ENCODE measurements around the gene ZNF805. TPM values are rescaled to one million over a fixed set of nuclear protein-coding genes. Genes with fewer than 3 reads are reported as not detected.

ZNF805 gene
- total and polyA plus RNA-seq, 2 of the 13 experiments (the other 11 are each of a cell fraction or from before 2014, with no cell fraction given) = 5.1 to 12.8 TPM

DNA sequence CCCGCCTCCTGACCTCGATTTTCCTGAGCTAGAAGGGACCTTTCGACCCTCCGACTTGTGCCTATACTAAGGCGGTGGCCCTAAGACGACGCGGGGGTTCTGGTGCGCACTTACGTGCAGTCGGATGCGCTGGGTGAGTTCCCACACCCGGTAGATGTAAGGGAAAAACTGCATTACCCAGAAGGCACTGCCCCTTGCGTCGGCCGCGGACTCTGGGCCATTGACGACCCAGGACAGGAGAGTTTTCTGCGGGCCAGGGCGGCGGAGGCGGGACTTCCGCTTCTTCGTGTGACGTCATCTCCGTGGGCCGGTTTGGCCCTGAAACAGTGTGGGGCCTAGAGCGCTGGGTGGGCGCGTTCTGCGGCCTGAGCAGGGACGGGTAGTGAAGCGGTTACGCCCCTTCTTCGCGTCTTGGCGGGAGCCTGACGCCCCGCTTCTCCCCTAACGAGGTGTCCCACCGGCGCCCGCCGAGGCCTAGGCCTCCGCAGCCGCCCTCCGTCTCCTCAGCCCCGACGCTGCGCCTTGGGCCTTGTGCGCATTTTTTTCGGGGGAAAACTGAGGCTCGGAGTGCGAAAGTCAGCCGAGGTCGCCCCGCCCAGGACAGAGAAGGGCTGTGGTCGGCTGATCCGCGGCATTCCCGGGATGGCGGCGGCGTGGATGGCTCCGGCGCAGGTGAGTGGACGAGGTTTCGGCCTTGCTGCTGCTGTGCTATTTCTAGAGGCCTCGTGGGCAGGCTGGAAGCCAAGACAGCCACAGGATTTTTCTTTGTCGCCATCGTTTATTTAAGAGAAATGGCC lies 39.9 kb downstream of the ZNF805 start, which contains the start of gene ZNF460 (continued):
- TF ChIP-seq ZFP36 (IDR thresholded peaks at IDR 0.05; ENCODE audit: borderline replicate concordance, low read depth, low read length, partially characterized antibody) (no peak), POLR2G (IDR thresholded peaks at IDR 0.05; ENCODE audit: low read depth, low read length) (peak; percentile 79), TBX2 (CRISPR knock-in tag; IDR thresholded peaks at IDR 0.05; ENCODE audit: borderline replicate concordance) (peak; percentile 76), AGO2 (optimal IDR thresholded peaks at IDR 0.05; ENCODE audit: low read depth, low read length) (peak; percentile 89), ARHGAP35 (CRISPR knock-in tag; IDR thresholded peaks at IDR 0.05; ENCODE audit: borderline replicate concordance) (no peak; the same call in 1 of the 2 replicates), MED13 (CRISPR knock-in tag; IDR thresholded peaks at IDR 0.05) (peak; percentile 63; the same call in 1 of the 2 replicates), ZNF570 (CRISPR knock-in tag; IDR thresholded peaks at IDR 0.05; ENCODE audit: borderline replicate concordance) (no peak), U2AF2 (IDR thresholded peaks at IDR 0.05; ENCODE audit: low read depth, low read length) (no peak), ZNF703 (CRISPR knock-in tag; IDR thresholded peaks at IDR 0.05; ENCODE audit: borderline replicate concordance) (peak; percentile 55; the same call in 1 of the 2 replicates), ZNF564 (CRISPR knock-in tag; IDR thresholded peaks at IDR 0.05) (peak; percentile 53; the same call in 1 of the 2 replicates), ZNF143 (CRISPR knock-in tag; IDR thresholded peaks at IDR 0.05) (peak; percentile 93), ZNF260 (CRISPR knock-in tag; IDR thresholded peaks at IDR 0.05; ENCODE audit: borderline replicate concordance, low read depth) (no peak), NFE2L1 (CRISPR knock-in tag; IDR thresholded peaks at IDR 0.05; ENCODE audit: borderline replicate concordance) (no peak), SRY (CRISPR knock-in tag; IDR thresholded peaks at IDR 0.05) (peak; percentile 72; the same call in 1 of the 2 replicates)
- TF ChIP-seq, protein P1, sequence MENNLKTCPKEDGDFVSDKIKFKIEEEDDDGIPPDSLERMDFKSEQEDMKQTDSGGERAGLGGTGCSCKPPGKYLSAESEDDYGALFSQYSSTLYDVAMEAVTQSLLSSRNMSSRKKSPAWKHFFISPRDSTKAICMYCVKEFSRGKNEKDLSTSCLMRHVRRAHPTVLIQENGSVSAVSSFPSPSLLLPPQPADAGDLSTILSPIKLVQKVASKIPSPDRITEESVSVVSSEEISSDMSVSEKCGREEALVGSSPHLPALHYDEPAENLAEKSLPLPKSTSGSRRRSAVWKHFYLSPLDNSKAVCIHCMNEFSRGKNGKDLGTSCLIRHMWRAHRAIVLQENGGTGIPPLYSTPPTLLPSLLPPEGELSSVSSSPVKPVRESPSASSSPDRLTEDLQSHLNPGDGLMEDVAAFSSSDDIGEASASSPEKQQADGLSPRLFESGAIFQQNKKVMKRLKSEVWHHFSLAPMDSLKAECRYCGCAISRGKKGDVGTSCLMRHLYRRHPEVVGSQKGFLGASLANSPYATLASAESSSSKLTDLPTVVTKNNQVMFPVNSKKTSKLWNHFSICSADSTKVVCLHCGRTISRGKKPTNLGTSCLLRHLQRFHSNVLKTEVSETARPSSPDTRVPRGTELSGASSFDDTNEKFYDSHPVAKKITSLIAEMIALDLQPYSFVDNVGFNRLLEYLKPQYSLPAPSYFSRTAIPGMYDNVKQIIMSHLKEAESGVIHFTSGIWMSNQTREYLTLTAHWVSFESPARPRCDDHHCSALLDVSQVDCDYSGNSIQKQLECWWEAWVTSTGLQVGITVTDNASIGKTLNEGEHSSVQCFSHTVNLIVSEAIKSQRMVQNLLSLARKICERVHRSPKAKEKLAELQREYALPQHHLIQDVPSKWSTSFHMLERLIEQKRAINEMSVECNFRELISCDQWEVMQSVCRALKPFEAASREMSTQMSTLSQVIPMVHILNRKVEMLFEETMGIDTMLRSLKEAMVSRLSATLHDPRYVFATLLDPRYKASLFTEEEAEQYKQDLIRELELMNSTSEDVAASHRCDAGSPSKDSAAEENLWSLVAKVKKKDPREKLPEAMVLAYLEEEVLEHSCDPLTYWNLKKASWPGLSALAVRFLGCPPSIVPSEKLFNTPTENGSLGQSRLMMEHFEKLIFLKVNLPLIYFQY (CRISPR knock-in tag; IDR thresholded peaks at IDR 0.05; ENCODE audit: borderline replicate concordance) = 0 out of 2 replicates have a peak, but pooled peaks have one; percentile 3
- TF ChIP-seq, protein P2, sequence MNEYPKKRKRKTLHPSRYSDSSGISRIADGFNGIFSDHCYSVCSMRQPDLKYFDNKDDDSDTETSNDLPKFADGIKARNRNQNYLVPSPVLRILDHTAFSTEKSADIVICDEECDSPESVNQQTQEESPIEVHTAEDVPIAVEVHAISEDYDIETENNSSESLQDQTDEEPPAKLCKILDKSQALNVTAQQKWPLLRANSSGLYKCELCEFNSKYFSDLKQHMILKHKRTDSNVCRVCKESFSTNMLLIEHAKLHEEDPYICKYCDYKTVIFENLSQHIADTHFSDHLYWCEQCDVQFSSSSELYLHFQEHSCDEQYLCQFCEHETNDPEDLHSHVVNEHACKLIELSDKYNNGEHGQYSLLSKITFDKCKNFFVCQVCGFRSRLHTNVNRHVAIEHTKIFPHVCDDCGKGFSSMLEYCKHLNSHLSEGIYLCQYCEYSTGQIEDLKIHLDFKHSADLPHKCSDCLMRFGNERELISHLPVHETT (CRISPR knock-in tag; conservative IDR thresholded peaks at IDR 0.05) = no peak
- TF ChIP-seq, protein P3, sequence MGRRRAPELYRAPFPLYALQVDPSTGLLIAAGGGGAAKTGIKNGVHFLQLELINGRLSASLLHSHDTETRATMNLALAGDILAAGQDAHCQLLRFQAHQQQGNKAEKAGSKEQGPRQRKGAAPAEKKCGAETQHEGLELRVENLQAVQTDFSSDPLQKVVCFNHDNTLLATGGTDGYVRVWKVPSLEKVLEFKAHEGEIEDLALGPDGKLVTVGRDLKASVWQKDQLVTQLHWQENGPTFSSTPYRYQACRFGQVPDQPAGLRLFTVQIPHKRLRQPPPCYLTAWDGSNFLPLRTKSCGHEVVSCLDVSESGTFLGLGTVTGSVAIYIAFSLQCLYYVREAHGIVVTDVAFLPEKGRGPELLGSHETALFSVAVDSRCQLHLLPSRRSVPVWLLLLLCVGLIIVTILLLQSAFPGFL (CRISPR knock-in tag; IDR thresholded peaks at IDR 0.05) = no peak
- TF ChIP-seq, protein P4, sequence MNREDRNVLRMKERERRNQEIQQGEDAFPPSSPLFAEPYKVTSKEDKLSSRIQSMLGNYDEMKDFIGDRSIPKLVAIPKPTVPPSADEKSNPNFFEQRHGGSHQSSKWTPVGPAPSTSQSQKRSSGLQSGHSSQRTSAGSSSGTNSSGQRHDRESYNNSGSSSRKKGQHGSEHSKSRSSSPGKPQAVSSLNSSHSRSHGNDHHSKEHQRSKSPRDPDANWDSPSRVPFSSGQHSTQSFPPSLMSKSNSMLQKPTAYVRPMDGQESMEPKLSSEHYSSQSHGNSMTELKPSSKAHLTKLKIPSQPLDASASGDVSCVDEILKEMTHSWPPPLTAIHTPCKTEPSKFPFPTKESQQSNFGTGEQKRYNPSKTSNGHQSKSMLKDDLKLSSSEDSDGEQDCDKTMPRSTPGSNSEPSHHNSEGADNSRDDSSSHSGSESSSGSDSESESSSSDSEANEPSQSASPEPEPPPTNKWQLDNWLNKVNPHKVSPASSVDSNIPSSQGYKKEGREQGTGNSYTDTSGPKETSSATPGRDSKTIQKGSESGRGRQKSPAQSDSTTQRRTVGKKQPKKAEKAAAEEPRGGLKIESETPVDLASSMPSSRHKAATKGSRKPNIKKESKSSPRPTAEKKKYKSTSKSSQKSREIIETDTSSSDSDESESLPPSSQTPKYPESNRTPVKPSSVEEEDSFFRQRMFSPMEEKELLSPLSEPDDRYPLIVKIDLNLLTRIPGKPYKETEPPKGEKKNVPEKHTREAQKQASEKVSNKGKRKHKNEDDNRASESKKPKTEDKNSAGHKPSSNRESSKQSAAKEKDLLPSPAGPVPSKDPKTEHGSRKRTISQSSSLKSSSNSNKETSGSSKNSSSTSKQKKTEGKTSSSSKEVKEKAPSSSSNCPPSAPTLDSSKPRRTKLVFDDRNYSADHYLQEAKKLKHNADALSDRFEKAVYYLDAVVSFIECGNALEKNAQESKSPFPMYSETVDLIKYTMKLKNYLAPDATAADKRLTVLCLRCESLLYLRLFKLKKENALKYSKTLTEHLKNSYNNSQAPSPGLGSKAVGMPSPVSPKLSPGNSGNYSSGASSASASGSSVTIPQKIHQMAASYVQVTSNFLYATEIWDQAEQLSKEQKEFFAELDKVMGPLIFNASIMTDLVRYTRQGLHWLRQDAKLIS (CRISPR knock-in tag; IDR thresholded peaks at IDR 0.05) = 0 out of 2 replicates have a peak, but pooled peaks have one; percentile 32

Measured in HepG2 (cell line).